HG03045 (cell line): Measurements from ENCODE around the gene MRPL14.
"Not testable (repeated sequence)": the region's sequence is repeated elsewhere in the genome, so short reads cannot be mapped to it uniquely, and the experiment has no call there.

Source experiments
- ATAC-seq: cut with Tn5 transposase; IDR thresholded peaks from one replicate; pipeline ENCODE4 v1.9.1; 2021; ENCODE audit warnings: mild to moderate bottlenecking, moderate library complexity; ENCODE audit not compliant: unreplicated experiment

MRPL14 gene

GRCh38 chr6:44102527-44102926 is 24.7 kb downstream of the MRPL14 start:
- ATAC-seq = no peak

GRCh38 chr6:44101832-44102231 is 25.4 kb downstream of the MRPL14 start:
- no peak for ATAC-seq

GRCh38 chr6:44100088-44100550 is 27.1 kb downstream of the MRPL14 start:
- no peak for ATAC-seq

GRCh38 chr6:44099192-44099591 is 28.1 kb downstream of the MRPL14 start:
- ATAC-seq = no peak

GRCh38 chr6:44097782-44098317 is 29.4 kb downstream of the MRPL14 start:
- ATAC-seq = no peak

GRCh38 chr6:44096612-44097011 is 30.6 kb downstream of the MRPL14 start:
- ATAC-seq = no peak

- not testable (repeated sequence) for ATAC-seq
Observed at GRCh38 chr6:44095243-44095623, 32.0 kb downstream of the MRPL14 start.

- ATAC-seq = no peak
Observed at GRCh38 chr6:44094403-44095242, 32.6 kb downstream of the MRPL14 start.

- ATAC-seq = no peak
Observed at GRCh38 chr6:44093750-44094402, 33.4 kb downstream of the MRPL14 start.

- no peak for ATAC-seq
Observed at GRCh38 chr6:44093066-44093465, 34.2 kb downstream of the MRPL14 start.

GRCh38 chr6:44091981-44092884 is 35.0 kb downstream of the MRPL14 start:
- ATAC-seq = no peak

GRCh38 chr6:44091356-44091755 is 35.9 kb downstream of the MRPL14 start:
- ATAC-seq = not testable (repeated sequence)

GRCh38 chr6:44090465-44090864 is 36.8 kb downstream of the MRPL14 start:
- no peak for ATAC-seq

- no peak for ATAC-seq
Observed at GRCh38 chr6:44088827-44089590, 38.2 kb downstream of the MRPL14 start.

GRCh38 chr6:44087623-44088022 is 39.6 kb downstream of the MRPL14 start:
- ATAC-seq = no peak

GRCh38 chr6:44086931-44087574 is 40.2 kb downstream of the MRPL14 start:
- no peak for ATAC-seq

- no peak for ATAC-seq
Observed at GRCh38 chr6:44085219-44085618, 42.0 kb downstream of the MRPL14 start.

GRCh38 chr6:44084231-44085014 is 42.8 kb downstream of the MRPL14 start:
- no peak for ATAC-seq

GRCh38 chr6:44082872-44083321 is 44.4 kb downstream of the MRPL14 start:
- ATAC-seq = no peak
